HG03439 (cell line): ENCODE data around the gene UCN2.
A peak's percentile ranks its signal among the peaks of the same experiment; 100 is the strongest.

Experiments
- ATAC-seq: cut with Tn5 transposase; IDR thresholded peaks from one replicate; pipeline ENCODE4 v1.9.1; 2021; ENCODE audit warnings: mild to moderate bottlenecking, moderate library complexity; ENCODE audit not compliant: unreplicated experiment

UCN2 gene, protein sequence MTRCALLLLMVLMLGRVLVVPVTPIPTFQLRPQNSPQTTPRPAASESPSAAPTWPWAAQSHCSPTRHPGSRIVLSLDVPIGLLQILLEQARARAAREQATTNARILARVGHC

DNA sequence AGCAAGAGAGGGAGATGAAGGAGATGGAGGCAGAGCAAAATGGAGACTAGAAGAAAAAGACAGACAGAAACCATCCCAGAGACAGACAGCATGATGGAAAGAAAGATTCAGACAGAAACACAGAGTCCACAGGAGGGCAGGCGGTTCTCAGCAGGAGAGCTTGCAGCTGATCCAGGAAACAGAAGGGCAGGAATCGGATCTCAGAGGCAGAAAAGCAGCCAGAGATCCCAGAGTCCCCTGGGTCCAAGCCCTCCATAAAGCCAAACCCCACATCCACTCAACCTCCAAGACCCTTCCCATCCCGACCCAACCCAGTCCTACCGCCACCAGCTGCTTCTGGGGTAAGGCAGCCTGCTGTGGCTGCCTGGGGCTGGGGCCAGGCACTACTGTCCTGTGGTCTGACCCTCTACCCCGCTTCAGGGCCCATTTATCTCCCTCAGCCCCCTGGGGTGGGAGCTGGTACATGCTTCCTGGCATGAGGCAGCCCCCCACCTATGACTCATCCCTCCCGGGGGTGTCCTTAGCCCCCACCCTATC, at the start of gene UCN2:
Gene UCN2 (minus strand): TSS at position 400 of the 537 bp plus-strand sequence. CDS start 657 bp downstream, outside the sequence.
- no peak for ATAC-seq

DNA sequence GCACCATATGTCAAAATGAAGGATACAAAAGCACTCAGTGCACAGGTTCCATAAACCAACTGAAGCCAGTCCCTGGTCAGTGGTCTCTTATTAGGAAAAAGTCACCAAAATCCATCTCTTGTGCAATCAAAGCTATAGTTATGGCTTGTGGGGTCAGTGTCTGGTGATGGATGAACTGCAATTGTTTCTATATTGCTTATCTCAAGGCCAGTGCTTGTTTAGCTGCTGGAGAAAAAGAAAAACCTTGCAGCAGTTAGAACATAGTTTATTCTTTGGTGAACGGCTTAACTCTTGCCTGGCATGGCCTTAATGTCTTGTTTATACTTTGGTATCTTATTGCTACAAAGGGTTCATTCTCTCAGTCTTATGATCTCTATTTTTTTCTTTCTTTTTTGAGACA, 48.7 kb upstream of the UCN2 start:
- no peak for ATAC-seq

DNA sequence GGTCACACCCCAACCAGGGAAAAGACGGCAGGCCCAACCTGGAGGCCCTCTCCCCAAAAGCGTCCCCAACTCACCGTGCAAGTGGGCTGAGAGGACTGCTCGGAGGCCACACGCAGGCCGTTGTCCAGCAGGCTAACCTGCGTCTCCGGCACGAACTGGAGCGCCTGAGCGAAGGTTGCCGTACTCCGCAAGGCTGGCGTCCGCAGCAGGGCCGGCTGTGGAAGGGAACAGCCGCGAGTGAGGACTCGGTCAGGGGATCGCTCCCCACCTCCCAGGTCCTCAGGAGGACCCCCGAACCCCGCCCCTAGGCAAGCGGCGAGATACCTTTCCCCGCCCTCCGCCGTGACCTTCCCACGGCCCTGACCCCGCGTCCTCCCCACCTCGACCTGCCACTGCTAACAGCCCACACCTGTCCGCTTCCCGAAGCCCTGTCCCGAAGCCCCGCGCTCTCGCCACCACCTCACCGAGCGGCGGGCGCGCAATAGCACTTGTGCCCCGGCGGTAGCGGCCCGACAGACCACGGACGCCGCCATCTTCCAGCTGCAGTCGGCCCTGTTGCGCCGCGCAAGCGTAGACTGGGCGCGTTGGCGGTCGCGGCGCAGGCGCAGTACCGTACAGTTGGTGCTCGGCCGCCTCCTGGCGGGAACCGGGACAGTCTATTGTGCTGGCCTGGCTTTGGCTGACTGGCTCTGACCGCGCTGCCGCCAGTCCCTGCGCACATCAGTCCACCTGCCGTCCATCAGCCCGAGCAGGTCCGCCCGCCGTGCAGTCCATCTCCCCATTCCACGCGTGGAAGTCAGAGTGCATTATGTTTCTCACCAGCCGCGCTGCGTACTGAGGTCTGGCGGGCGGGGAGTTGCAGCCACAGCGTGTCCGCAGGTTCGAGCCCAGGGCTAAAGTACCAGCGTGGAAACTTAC, 45.8 kb upstream of the UCN2 start, which contains the start of gene UQCRC1:
Gene UQCRC1 (minus strand): TSS at position 559 of the 918 bp plus-strand sequence. CDS start 26 bp downstream, at position 533.
- ATAC-seq: peak; percentile 88

DNA sequence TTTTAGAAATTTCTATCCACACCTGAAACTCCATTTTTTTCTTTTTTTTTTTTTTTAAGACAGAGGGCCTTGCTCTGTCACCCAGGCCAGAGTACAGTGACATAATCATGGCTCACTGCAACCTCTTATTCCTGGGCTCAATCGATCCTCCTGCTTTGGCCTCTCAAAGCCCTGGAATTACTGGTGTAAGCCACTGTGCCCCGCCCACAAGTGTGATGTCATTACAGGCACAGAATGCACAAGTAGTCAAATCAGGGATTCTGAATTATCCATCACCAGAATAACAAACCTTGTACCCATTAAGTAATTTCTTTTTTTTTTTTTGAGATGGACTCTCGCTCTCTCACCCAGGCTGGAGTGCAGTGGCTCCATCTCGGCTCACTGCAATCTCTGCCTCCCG, 43.9 kb upstream of the UCN2 start:
- ATAC-seq: no peak

DNA sequence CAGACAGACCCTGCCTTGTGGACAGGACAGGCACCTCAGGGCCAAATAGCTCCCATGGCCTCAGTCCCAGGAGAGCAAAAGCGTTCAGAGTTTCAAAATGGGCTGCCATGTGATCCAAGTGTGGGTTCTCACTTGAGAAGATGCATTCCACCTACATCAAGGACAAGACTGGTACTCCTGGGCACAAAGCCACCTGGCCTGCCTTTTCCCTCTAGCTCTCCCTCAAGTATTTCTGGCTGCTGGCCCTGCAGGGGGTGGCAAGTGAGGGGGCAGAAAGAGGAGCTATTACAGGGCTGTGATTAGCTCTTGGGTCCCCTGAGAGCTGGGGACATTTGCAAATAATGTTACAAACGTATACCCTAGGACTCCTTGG, 38.0 kb upstream of the UCN2 start:
- no peak for ATAC-seq

DNA sequence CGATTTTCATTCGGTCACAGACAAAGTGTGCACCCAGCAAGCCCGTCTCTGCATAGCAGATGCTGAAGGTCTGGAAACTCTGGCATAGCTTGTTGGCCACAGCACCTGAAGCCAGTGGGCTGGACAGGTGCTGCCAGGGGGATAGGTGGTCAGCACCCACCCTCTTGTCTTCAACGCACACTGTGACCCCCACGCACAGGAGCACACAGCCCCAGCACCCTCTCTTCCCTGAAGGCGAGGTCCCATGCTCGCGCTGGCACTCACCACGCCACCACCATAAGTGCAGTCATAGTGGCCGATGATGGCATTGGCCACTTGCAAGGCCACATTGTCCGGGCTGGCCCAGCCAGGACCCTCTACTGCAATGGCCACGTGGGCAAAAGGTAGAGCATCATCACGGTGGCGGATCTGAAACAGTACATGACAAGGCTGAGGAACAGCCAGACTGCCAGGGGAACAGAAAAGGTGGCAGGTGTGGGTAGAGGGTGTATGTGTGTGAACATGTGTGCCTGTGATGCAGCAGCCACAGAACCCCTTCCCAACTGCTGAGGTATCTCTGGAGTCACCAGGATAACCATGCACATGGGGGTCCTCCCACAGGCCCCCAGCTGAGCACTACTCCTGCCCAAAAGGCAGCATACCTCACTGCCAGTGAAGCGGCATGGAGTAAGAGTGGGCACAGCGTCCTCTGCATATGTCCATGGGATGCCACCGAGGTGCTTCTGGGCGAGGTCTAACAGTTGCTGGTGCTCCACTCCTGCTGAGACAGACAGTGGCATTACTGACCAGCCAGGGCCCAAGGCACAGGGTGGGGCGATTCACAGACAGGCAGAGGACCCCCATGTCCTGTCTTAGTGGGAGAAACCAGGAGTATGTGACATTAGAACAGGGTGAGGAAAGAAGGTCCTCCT, 37.4 kb upstream of the UCN2 start:
- no peak for ATAC-seq

DNA sequence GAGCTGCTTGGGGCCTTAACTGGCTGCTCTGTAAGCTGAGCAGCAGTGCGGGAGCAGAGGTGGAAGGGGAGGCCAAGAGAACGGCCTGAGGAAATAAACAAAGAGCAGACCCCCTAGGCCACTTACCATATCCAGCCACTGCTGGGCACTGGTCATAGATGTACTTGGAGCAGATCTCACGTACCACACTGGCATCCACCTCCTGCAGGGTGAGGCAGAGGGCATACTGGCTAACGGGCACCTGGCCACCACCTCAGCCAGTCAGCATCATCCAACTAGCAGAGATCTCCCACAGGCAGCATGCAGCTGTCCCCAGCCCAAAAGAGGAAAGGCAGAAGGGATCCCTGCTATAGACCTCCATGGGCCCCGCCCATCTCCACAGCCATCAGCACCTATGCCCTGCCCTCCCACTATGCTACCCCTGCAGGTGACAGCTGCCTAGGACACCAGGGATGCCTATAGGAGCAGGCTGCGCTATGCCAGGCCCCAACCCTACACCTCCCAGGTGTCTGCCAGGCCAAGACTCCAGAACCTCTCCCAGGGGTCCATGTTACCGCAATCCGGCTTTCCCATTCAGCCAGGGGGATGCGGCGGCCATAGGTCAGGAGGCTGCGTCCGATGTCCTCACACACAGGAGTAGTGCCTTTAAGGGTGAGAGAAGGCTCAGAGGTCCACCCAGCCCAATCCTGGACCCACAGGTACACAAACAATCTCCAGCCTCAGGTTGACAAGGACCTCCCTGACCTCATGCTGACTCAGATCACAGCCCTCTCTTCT, 36.1 kb upstream of the UCN2 start:
- ATAC-seq: no peak

DNA sequence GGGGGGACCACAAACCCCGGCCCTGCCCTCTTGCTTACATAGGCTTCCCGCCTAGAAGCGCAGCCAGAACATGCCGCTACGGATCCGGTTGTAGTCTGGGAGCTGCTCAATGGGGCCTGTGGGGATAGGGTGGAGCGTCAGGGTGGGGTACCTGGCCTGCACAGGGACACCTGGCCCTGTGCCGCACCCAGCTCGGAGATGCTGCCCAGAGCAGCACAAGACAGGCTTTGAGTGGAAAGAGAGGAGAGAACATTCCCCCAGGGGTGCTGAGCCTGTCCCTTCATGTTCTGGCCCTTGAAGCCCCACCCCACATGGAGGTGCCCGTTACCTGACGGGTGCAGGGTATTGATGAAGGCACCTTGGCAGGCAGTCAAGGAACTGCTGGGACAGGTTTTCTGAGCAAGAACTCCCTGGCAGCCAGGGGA, 35.5 kb upstream of the UCN2 start:
- no peak for ATAC-seq

DNA sequence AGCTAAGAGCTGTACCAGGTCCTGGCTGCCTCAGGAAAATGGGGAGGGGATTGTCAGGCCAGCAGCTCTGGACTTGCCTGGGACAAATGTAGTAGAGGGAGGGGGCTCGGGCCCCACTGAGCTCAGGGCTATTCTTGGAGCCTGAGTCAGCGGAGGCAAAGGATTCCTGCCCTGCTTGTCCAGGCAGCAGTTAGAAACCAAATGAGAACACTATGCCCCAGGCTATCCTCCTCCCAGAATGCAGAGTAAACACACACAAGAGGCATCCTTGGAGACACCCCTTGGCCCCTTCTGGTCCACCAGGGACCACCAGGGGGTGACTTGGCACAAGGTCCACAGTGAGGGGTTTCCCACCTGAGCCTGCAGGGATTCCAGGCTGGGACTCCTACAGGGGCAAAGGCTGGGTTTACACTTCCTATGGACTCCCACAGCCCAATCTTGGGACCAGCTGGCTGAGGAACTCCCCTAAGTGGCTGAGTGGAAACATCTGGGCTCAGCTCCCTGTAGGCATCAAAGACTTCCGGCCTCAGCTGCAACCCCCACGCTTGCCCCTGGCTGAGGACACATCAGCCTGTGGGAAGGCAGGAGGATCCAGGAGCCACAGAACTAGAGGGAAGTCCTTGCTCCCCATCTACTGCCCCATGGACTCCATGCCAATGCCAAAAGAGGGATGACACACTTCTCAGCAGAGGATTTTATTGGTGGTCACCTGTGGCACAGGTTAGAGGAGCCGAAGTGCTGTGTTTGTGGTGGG, 34.9 kb upstream of the UCN2 start:
- no peak for ATAC-seq

DNA sequence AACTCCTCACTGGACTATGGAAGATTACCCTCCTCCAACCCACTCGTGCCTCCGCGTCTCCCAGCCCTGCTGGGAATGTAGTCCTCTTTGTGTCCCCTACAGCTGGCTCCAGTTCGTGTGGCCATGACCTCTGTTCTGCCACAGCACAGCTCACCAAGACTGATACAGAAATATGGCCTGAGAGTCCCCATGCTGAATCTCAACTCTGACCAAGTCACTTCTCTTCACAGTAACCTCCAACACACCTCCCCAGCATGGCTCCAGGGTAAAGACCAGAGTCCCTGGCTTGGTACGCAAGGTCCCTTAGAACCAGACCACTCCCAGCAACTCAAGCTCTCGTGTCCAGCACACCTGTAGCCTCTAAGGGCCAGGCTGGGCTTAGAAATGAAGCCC, 33.8 kb upstream of the UCN2 start:
- ATAC-seq: no peak

DNA sequence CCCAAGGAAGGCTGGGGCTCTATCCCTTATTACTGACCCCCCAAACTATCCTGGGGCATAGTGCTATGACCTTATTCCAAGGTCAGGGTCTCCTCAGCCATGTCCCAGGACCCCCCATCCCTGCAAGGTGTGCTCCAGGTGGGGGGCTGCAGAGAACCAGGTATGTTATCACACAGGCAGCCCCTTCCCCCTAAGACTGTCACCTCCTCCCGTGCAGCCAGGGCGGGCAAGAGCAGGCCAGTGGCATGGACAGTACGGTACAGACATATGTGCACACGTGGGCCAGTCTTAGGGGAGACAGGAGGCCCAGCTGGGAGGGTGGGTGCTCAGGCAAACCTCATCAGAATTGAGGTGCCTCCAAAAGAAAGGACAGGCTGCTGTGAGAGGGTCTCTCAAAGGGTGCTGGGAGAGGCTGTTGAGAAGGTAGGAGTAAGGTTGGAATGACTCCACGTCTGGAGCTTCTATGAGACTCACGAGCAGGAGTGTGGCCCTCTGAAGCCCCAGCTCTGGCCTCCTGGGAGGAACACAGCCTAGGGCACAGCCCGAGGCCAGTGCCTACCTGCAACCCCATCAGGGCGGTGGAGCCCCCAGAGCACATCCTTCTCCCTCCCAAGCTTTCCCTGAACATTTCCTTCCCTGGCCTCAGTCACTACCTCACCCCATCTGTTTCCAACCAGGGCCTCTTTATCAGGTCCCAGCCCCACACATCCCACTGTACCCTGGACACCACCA, 33.3 kb upstream of the UCN2 start:
- ATAC-seq: no peak

DNA sequence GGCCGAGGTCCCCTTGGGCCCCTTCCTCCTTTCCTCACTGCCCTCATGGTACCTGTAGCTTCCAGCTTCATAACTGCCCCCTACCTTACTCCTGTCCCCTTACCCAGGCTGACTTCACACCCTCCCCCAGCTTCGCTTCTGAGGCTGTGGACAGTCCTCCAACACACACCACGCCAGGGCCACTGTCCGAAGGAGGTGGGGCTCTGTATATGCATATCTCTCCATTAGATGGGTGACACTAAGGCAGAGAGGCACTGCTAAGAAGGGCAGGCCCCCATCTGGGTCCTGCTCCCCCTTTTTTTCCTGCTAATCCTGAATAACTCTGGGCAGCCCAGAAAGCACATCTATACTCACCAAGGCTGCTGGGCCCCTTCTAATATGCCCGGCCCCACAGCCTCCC, 32.6 kb upstream of the UCN2 start:
- ATAC-seq: no peak

DNA sequence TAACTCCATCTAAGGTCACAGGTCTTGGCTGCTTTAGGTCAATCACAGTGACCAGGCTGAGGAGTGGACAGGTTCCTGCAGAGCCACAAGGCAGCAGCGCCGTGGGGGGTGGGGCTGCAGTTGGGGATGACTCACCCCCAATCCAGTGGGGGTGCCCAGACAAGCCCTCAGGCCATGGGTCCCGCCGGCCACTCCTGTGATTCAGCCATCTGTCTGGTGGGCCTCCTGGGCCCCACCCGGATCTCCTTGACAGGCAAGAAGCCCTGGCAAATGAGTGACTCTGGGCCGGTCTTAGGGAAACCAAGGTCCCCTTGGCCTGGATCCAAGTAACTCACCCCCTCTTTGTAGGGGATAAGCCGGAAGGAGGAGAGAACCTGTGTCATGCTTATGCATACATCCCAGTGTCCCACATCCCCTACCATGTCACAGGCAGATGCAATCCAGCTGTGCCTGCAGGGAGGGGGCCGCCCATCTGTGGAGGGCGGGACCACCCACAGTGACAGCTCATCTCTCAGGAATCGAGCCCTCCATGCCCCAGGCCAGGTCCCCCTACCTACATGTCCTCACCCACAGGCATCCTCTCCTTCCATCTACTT, 32.0 kb upstream of the UCN2 start:
- no peak for ATAC-seq

DNA sequence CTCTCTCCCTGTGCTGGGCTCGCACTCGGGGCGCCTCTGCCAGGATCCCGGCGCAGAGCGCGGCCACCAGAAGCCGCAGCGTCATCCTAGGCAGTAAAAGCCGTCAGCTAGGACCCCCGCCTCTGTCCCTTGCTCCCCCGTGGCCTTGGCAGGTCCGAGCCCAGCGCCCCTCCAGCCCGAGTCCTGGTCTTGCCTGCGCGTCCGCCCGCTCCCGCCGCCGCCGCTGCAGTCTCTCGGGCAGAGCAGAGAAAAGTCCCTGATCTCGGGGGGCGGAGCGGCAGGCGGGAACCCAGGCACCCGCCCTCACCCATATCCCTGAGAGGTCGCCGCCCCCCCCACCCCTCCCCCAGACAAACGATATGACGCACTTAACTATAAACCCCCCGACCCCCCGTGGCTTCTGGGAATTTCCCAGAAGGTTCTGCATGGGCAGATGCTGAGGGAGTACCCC, 31.5 kb upstream of the UCN2 start, which contains the start of gene COL7A1:
Gene COL7A1 (minus strand): TSS at position 255 of the 451 bp plus-strand sequence. CDS start 170 bp downstream, at position 85.
- no peak for ATAC-seq

DNA sequence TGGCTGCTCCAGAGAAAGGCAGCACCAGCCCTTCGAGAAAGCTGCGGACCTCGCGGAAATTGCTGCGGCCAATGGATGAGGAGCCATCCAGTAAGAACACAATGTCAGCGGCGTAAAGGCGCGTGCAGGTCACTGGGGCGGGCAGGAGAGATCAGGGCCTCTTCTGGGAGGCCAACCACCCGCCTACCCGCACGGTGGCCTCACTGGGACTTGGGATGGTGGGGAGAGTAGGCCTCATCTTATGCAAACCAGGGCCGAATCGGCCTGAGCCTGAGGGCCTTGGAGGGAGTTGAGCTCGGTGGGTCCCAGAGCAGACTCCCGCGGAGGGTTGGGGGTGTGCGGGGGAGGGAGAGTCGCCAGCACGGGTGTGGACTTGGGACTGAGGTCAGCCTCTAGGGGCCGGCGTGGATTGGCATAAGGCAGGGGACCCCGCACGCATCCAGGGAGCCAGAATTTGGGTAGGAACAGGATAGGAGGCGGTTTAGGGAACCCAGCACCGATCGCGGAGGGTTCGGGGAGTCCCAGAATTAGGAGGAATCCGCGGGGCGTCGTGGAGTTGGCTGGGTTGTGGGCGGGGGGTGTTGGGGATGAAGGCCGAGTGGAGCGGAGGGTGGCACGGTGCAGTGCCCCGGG, 31.0 kb upstream of the UCN2 start:
- ATAC-seq: no peak

DNA sequence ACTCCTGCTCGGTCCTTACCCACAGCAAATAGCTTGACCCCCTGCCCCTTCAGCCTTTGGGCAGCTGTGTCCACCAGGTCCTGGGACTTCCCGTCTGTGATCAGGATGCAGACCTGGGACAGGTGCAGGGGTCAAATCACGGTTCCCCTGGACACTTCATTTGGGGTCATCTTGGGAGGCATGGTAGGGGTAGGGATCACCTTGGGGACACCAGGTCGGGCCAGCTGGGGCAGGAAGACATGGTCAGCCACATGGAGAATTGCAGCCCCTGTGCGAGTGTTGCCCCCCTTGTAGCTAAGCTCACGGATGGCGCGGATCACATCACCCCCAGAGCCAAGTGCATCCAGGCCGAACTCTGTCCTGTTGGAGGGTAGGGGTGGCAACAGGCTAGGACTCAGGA, 29.8 kb upstream of the UCN2 start:
- ATAC-seq: no peak

DNA sequence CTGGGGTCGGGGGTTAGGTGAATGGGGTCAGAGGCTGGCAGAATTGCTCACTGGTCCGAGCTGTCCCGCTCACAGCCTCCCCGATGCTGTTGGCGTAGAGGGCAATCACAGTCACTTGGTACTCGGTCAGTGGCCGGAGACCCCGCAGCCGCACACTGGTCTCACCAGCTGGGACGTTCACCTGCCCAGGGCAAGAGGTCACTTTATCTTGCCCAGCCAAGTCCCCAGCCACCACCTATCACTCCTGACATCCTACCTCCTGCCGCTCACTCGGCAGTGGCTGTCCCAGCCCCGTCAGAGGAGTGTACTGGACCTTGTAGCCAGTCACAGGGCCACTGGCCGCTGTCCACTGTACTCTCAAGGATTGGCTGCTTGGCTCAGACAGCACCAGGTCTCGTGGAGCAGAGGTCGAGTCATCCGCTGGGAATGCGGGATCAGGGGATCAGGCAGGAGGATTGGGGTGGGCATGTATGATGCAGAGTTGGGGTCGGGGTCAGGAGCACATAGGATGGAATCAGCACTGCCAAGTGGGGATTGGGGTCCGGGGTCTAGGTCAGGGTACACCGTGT, 29.0 kb upstream of the UCN2 start:
- ATAC-seq: no peak
